ENCODE results near the gene PLEKHS1.

The PLEKHS1 gene

GRCh38 chr10:113751181-113751732, at the start of gene PLEKHS1:
PLEKHS1 (plus strand) TSS chr10:113751682; CDS start chr10:113755278, 3,596 bp downstream.
- no peak within 1 kb of the TSS for H3K4me3 Mint-ChIP-seq
- ATAC-seq, result no peak
- H3K4me1 Mint-ChIP-seq, result peaks cover 2% of the 10 kb centered on the region
- H3K27me3 Mint-ChIP-seq, result peaks cover 12% of the 10 kb centered on the region
- no peaks in the 10 kb centered on the region for H3K9me3 Mint-ChIP-seq
- H3K27ac Mint-ChIP-seq, result no peak within 1 kb of the TSS
- no peaks in the 10 kb centered on the region for H3K36me3 Mint-ChIP-seq (ENCODE audit: low read depth)
- no peak for DNase-seq

- Mint-ChIP-seq H3K36me3 (ENCODE audit: low read depth) (peaks cover 24% of the 10 kb centered on the region), H3K27ac (no peak overlapping the region), H3K27me3 (no peaks in the 10 kb centered on the region), H3K4me1 (peaks cover 16% of the 10 kb centered on the region), H3K9me3 (no peaks in the 10 kb centered on the region), H3K4me3 (no peak overlapping the region)
- ATAC-seq, result no peak
- peak; percentile 19 for DNase-seq
These were observed 46.7 kb upstream of the PLEKHS1 start for GRCh38 chr10:113704637-113705343.

- Mint-ChIP-seq H3K36me3 (ENCODE audit: low read depth) (peaks cover 21% of the 10 kb centered on the region), H3K27ac (no peak overlapping the region), H3K27me3 (no peaks in the 10 kb centered on the region), H3K4me3 (no peak overlapping the region), H3K9me3 (no peaks in the 10 kb centered on the region), H3K4me1 (peaks cover 16% of the 10 kb centered on the region)
- no peak for ATAC-seq
- DNase-seq, result no peak
These were observed 46.2 kb upstream of the PLEKHS1 start for GRCh38 chr10:113705344-113705652.

- H3K4me1 Mint-ChIP-seq, result peaks cover 16% of the 10 kb centered on the region
- DNase-seq, result no peak
These were observed 44.9 kb upstream of the PLEKHS1 start for GRCh38 chr10:113706623-113707022.

GRCh38 chr10:113708640-113709039, 42.8 kb upstream of the PLEKHS1 start:
- no peak overlapping the region for H3K27ac Mint-ChIP-seq
- no peak for ATAC-seq

More at GRCh38 chr10:113706623-113707022, 44.9 kb upstream of the PLEKHS1 start:
- H3K36me3 Mint-ChIP-seq (ENCODE audit: low read depth), result peaks cover 12% of the 10 kb centered on the region
- H3K9me3 Mint-ChIP-seq, result no peaks in the 10 kb centered on the region
- H3K27me3 Mint-ChIP-seq, result no peaks in the 10 kb centered on the region
- no peak for ATAC-seq
- no peak overlapping the region for H3K4me3 Mint-ChIP-seq
- H3K27ac Mint-ChIP-seq, result no peak overlapping the region

GRCh38 chr10:113709221-113709838, 42.2 kb upstream of the PLEKHS1 start:
- H3K4me3 Mint-ChIP-seq, result no peak overlapping the region
- no peaks in the 10 kb centered on the region for H3K9me3 Mint-ChIP-seq
- no peak overlapping the region for H3K27ac Mint-ChIP-seq
- ATAC-seq (no peak), DNase-seq (no peak)
- peaks cover 16% of the 10 kb centered on the region for H3K4me1 Mint-ChIP-seq
- no peaks in the 10 kb centered on the region for H3K27me3 Mint-ChIP-seq
- peaks cover 15% of the 10 kb centered on the region for H3K36me3 Mint-ChIP-seq (ENCODE audit: low read depth)

More at GRCh38 chr10:113708640-113709039, 42.8 kb upstream of the PLEKHS1 start:
- Mint-ChIP-seq H3K4me3 (no peak overlapping the region), H3K36me3 (ENCODE audit: low read depth) (peaks cover 12% of the 10 kb centered on the region), H3K27me3 (no peaks in the 10 kb centered on the region), H3K4me1 (peaks cover 16% of the 10 kb centered on the region), H3K9me3 (no peaks in the 10 kb centered on the region)
- no peak for DNase-seq

- peaks cover 16% of the 10 kb centered on the region for H3K4me1 Mint-ChIP-seq
- DNase-seq (no peak), ATAC-seq (no peak)
- H3K9me3 Mint-ChIP-seq, result no peaks in the 10 kb centered on the region
- H3K27me3 Mint-ChIP-seq, result no peaks in the 10 kb centered on the region
- no peak overlapping the region for H3K27ac Mint-ChIP-seq
- H3K4me3 Mint-ChIP-seq, result no peak overlapping the region
- H3K36me3 Mint-ChIP-seq (ENCODE audit: low read depth), result peaks cover 18% of the 10 kb centered on the region
These were observed 40.3 kb upstream of the PLEKHS1 start for GRCh38 chr10:113711142-113711541.

- H3K36me3 Mint-ChIP-seq (ENCODE audit: low read depth), result peaks cover 18% of the 10 kb centered on the region
- H3K27me3 Mint-ChIP-seq, result no peaks in the 10 kb centered on the region
- no peak for DNase-seq
- H3K27ac Mint-ChIP-seq, result no peak overlapping the region
- ATAC-seq, result no peak
- H3K4me3 Mint-ChIP-seq, result no peak overlapping the region
- H3K9me3 Mint-ChIP-seq, result no peaks in the 10 kb centered on the region
- peaks cover 17% of the 10 kb centered on the region for H3K4me1 Mint-ChIP-seq
These were observed 39.5 kb upstream of the PLEKHS1 start for GRCh38 chr10:113712024-113712423.

GRCh38 chr10:113712755-113713639, 38.5 kb upstream of the PLEKHS1 start:
- DNase-seq, result no peak
- no peaks in the 10 kb centered on the region for H3K27me3 Mint-ChIP-seq
- no peaks in the 10 kb centered on the region for H3K9me3 Mint-ChIP-seq
- H3K36me3 Mint-ChIP-seq (ENCODE audit: low read depth), result peaks cover 19% of the 10 kb centered on the region
- no peak overlapping the region for H3K27ac Mint-ChIP-seq
- no peak for ATAC-seq
- no peak overlapping the region for H3K4me3 Mint-ChIP-seq
- peaks cover 13% of the 10 kb centered on the region for H3K4me1 Mint-ChIP-seq

GRCh38 chr10:113713640-113713982, 37.9 kb upstream of the PLEKHS1 start:
- H3K27ac Mint-ChIP-seq, result no peak overlapping the region
- peaks cover 11% of the 10 kb centered on the region for H3K4me1 Mint-ChIP-seq
- no peaks in the 10 kb centered on the region for H3K9me3 Mint-ChIP-seq
- DNase-seq (no peak), ATAC-seq (no peak)
- no peak overlapping the region for H3K4me3 Mint-ChIP-seq
- H3K27me3 Mint-ChIP-seq, result no peaks in the 10 kb centered on the region
- peaks cover 21% of the 10 kb centered on the region for H3K36me3 Mint-ChIP-seq (ENCODE audit: low read depth)

GRCh38 chr10:113716109-113716910, 35.2 kb upstream of the PLEKHS1 start:
- Mint-ChIP-seq H3K4me3 (no peak overlapping the region), H3K36me3 (ENCODE audit: low read depth) (peaks cover 25% of the 10 kb centered on the region), H3K9me3 (no peaks in the 10 kb centered on the region), H3K27ac (no peak overlapping the region), H3K4me1 (peaks cover 5% of the 10 kb centered on the region), H3K27me3 (no peaks in the 10 kb centered on the region)
- ATAC-seq, result no peak
- no peak for DNase-seq

- ATAC-seq (no peak), DNase-seq (no peak)
- no peaks in the 10 kb centered on the region for H3K9me3 Mint-ChIP-seq
- H3K4me3 Mint-ChIP-seq, result no peak overlapping the region
- H3K27ac Mint-ChIP-seq, result no peak overlapping the region
- H3K36me3 Mint-ChIP-seq (ENCODE audit: low read depth), result peaks cover 28% of the 10 kb centered on the region
- peaks cover 5% of the 10 kb centered on the region for H3K4me1 Mint-ChIP-seq
- no peaks in the 10 kb centered on the region for H3K27me3 Mint-ChIP-seq
These were observed 32.3 kb upstream of the PLEKHS1 start for GRCh38 chr10:113718969-113719822.

GRCh38 chr10:113720386-113720785, 31.1 kb upstream of the PLEKHS1 start:
- ATAC-seq (no peak), DNase-seq (no peak)
- peaks cover 5% of the 10 kb centered on the region for H3K4me1 Mint-ChIP-seq
- H3K4me3 Mint-ChIP-seq, result no peak overlapping the region
- H3K36me3 Mint-ChIP-seq (ENCODE audit: low read depth), result peaks cover 33% of the 10 kb centered on the region
- no peaks in the 10 kb centered on the region for H3K27me3 Mint-ChIP-seq
- no peak overlapping the region for H3K27ac Mint-ChIP-seq
- no peaks in the 10 kb centered on the region for H3K9me3 Mint-ChIP-seq

Measured in activated naive CD8-positive, alpha-beta T cell treated with anti-CD3 and anti-CD28 coated beads, Interleukin-2, amount 50 U/mL, for 24 hours (primary cell).